ENCODE data around the gene TOGARAM1.

DNA sequence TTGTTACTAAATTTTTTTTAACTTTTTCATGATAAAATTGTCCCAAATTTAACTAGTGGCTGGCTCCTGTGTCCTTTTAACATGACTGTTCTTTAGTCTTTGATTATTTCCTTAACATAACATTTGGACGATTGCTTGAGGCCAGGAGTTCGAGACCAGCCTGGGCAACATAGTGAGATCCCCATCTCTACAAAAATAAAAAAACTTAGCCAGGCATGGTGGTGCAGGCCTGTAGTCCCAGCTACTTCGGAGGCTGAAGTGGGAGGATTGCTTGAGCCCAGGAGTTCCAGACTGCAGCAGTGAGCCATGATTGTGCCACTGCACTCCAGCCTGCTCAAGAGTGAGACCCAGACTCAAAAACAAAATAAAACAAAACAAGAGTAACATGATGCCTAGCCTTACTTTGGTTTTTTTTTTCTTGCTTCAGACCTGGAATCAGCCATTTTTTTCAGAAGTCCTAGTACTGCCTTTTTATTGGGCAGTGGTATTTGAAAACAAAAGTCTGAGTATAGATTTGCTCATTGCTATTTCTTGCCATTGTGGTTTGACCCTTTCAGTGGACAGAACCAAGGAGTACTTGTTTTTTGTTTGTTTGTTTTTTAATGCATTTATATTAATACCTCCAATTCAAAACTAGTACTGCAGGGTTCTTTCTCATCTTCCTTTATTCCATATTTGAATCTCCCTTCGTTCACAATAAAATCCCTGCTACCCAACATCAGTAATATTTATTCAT is 4.8 kb downstream of the TOGARAM1 start:
- TF ChIP-seq, protein P1, sequence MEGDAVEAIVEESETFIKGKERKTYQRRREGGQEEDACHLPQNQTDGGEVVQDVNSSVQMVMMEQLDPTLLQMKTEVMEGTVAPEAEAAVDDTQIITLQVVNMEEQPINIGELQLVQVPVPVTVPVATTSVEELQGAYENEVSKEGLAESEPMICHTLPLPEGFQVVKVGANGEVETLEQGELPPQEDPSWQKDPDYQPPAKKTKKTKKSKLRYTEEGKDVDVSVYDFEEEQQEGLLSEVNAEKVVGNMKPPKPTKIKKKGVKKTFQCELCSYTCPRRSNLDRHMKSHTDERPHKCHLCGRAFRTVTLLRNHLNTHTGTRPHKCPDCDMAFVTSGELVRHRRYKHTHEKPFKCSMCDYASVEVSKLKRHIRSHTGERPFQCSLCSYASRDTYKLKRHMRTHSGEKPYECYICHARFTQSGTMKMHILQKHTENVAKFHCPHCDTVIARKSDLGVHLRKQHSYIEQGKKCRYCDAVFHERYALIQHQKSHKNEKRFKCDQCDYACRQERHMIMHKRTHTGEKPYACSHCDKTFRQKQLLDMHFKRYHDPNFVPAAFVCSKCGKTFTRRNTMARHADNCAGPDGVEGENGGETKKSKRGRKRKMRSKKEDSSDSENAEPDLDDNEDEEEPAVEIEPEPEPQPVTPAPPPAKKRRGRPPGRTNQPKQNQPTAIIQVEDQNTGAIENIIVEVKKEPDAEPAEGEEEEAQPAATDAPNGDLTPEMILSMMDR (IDR thresholded peaks at IDR 0.05 in 4 of 5, conservative IDR thresholded peaks at IDR 0.05 in 1 of 5) = no peak
- no peak for TF ChIP-seq POLR2A (IDR thresholded peaks at IDR 0.05)

Data from gastrocnemius medialis (tissue), 4 donors.